Measurements from ENCODE around the gene UBXN7.
"Not testable (repeated sequence)": the region's sequence is repeated elsewhere in the genome, so short reads cannot be mapped to it uniquely, and the experiment has no call there.

Gene UBXN7

GRCh38 chr3:196414469-196414868 lies 17.8 kb downstream of the UBXN7 start:
- no peak for DNase-seq

- peak; percentile 46 for DNase-seq
Measured at GRCh38 chr3:196412704-196413103, 19.5 kb downstream of the UBXN7 start.

DNA sequence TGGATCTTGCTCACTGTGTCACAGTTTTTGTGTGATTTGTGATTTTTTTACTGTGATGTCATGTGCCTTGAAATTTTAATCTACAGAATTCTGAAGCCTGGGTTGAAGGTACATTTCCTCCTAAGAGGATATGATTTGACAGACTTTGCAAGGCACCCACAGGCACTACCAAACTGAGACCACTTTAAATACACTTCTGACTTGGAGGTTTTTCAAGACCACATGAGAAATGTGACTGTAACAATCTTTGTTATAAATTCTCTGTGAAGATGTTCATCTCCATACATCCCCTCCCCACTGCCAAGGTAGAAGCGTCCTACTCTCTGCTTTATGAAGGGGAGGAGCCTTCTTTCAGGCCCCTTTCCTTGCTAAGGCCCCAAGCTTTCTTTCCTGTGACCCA lies 22.8 kb downstream of the UBXN7 start:
- DNase-seq = no peak

- DNase-seq = no peak
Measured at GRCh38 chr3:196408565-196409300, 23.5 kb downstream of the UBXN7 start.

GRCh38 chr3:196406811-196407470 lies 25.3 kb downstream of the UBXN7 start:
- no peak for DNase-seq

DNA sequence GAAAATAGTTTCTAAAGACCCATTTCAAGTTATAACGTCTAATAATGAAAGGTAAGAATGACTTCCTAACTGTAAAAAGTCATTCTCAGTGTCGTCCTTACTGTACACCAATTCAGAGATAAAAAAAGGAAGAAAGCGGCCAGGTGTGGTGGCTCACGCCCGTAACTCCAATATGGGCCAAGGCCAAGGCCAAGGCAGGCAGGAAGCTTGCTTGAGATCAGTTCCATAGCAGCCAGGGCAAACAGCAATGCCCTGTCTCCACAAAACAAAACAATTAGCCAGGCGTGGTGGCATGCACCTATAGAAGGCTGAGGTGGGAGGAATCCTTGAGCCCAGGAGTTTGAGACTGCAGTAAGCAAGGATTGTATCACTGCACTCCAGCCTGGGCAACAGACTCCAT lies 31.9 kb downstream of the UBXN7 start:
- no peak for DNase-seq

DNA sequence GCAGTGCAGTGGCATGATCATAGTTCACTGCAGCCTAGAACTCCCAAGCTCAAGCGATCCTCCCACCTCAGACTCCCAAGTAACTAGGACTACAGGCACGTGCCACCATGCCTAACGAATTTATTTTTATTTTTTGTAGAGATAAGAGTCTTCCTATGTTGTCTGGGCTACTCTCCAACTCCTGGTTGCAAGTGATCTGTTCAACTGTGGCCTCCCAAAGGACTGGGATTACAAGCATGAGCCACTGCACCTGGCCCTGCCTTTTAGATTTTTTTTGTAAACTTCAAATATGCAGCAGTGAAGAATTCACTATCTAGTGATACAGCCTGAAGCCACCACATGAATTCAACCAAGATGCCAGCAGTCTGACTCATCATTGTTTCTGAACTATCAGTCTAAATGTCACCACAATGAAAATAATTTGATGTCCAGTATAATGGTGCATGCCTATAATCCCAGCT lies 32.7 kb downstream of the UBXN7 start:
- no peak for DNase-seq

DNA sequence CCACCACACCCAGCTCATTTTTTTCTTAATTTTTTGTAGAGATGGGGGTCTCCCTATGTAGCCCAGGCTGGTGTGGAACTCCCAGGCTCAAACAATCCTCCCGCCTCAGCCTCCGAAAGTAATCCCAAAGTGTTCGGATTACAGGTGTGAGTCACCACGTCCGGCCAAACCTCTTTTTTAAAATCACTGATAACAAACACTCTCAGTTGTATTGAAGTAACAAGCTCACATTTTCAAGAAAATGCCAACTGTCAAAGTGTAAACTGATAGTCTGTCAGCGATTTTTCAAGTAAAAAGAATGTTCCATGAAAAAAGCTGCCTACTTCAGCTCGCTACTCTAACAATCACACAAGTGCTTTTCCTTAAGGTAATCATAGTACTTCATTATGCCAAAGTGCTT lies 33.4 kb downstream of the UBXN7 start:
- no peak for DNase-seq

DNA sequence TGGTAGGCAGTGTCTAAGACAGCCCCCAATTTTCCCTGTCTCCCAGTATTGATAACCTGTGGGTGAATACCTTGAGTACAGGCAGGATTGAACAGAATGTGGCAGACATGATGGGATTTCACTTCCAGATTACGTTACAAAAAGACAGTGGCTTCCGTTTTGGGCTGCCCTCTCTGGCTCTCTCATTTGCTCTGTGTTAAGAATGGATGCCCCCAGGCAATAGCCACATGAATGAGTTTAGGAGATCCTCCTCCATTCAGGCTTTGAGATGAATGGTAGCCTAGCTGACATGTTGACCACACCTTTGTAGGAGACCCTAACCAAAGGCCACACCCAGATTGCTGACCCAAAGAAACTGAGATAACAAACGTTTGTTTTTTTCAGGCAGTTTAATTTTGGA lies 34.3 kb downstream of the UBXN7 start:
- DNase-seq = no peak

GRCh38 chr3:196390116-196390515 lies 42.1 kb downstream of the UBXN7 start:
- no peak for DNase-seq

- DNase-seq = no peak
Measured at GRCh38 chr3:196388956-196389355, 43.3 kb downstream of the UBXN7 start.

DNA sequence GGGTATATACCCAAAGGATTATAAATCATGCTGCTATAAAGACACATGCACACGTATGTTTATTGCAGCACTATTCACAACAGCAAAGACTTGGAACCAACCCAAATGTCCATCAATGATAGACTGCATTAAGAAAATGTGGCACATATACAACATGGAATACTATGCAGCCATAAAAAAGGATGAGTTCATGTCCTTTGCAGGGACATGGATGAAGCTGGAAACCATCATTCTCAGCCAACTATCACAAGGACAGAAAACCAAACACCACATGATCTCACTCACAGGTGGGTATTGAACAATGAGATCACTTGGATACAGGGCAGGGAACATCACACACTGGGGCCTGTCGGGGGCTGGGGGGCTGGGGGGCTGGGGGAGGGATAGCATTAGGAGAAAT lies 44.3 kb downstream of the UBXN7 start:
- DNase-seq = not testable (repeated sequence)

- DNase-seq = not testable (repeated sequence)
Measured at GRCh38 chr3:196386797-196387196, 45.4 kb downstream of the UBXN7 start.

DNA sequence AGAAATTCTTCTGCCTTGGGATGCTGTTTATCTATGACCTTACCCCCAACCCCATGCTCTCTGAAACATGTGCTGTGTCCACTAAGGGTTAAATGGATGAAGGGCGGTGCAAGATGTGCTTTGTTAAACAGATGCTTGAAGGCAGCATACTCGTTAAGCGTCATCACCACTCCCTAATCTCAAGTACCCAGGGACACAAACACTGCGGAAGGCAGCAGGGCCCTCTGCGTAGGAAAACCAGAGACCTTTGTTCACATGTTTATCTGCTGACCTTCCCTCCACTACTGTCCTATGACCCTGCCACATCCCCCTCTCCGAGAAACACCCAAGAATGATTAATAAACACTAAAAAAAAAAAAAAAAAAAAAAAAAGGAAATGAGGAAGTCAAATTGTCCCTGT lies 46.2 kb downstream of the UBXN7 start:
- DNase-seq = not testable (repeated sequence)

DNA sequence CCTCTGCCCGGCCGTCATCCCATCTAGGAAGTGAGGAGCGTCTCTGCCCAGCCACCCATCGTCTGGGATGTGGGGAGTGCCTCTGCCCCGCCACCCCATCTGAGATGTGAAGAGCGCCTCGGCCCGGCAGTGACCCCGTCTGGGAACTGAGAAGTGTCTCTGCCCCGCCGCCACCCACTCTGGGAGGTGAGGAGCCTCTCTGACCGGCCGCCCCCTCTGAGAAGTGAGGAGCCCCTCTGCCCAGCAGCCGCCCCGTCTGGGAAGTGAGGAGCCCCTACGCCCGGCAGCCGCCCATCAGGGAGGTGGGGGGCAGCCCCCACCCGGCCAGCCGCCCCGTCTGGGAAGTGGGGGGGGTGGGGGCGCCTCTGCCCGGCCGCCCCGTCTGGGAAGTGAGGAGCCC lies 46.8 kb downstream of the UBXN7 start:
- DNase-seq = not testable (repeated sequence)

DNA sequence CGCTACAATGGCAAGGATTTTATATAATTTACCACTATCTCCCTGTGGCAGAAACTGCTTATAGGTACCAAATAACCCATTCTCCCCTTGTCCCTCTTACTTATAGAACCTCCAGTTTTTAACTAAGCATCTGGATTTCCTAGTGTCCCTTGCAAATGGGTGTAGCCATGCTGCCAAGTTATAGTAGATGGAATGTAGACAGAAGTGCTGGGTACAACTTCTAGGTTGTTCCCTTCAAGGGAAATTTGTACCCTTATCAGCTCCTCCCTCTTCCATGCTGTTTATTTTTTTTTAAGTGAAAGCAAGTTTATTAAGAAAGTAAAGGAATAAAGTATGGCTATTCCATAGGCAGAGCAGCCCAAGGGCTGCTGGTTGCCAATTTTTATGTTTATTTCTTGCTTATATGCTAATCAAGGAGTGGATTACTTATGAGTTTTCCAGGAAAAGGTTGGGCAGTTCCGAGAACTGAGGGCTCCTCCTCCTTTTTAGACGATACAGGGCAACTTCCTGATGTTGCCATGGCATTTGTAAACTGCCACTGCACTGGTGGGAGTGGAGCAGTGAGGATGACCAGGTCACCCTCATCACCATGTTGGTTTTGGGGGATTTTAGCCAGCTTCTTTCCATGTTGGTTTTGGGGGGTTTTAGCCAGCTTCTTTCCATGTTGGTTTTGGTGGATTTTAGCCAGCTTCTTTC lies 53.9 kb downstream of the UBXN7 start:
- peak; percentile 66 for DNase-seq

DNA sequence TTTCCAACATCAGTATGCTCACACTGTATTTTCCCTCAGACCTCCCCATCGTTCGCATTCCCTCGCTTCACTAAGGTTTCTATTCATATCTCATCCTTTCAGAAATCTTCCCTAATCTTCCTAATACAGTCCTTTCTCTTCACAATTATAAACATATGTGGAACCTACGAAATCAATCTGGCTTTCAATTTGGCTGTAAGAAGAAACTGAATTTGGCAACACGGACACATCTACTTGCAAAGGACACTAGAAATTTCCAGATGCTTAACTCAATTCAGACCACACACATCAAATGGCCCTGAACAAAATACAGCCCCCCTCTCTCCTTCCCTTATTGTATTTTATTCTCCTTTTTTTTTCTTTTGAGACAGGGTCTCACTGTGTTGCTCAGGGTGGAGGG lies 54.9 kb downstream of the UBXN7 start:
- DNase-seq = no peak

- DNase-seq = peak; percentile 8
Measured at GRCh38 chr3:196365736-196366135, 66.5 kb downstream of the UBXN7 start.

DNA sequence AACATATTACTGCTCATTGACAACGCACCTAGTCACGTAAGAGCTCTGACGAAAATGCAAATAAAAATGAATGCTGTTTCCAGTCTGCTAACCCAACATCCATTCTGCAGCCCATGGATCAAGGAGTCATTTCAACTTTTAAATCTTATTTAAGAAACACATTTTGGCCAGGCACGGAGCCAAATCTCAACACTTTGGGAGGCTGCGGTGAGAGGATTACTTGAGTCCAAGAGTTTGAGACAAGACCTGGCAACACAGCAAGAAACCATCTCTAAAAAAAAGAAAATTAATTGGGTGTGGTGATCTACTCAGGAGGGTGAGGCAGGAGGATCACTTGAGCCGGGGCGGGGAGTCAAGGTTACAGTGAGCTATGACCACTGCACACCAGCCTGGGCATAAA lies 71.6 kb downstream of the UBXN7 start:
- no peak for DNase-seq

- DNase-seq = not testable (repeated sequence)
Measured at GRCh38 chr3:196358540-196358939, 73.7 kb downstream of the UBXN7 start.

DNA sequence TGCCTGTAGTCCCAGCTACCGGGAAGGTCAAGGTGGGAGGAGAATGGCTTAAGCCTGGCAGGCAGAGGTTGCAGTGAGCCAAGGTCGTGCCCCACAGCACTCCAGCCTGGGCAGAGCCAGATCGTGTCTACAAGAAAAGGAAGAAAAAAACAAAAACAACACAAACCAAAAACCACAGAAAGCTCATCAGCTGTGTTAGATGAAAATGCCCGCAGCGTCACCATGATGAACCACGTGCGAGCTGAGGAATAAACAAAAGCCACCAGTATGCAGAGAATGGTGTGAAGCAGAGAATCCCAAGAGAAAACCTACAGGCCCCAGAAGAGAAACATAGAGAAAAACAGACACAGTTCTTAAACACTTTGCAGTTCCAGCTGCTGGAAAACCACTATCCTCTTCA lies 74.3 kb downstream of the UBXN7 start:
- DNase-seq = no peak

GRCh38 chr3:196356556-196356955 lies 75.7 kb downstream of the UBXN7 start:
- DNase-seq = no peak

GRCh38 chr3:196355668-196356067 lies 76.6 kb downstream of the UBXN7 start:
- DNase-seq = no peak

- no peak for DNase-seq
Measured at GRCh38 chr3:196354132-196354531, 78.1 kb downstream of the UBXN7 start.

Measured in MV-4-11 (cell line).